Neuronal stem cell (in vitro differentiated cells): ENCODE measurements around the gene GRID1.
A peak's percentile ranks its signal among the peaks of the same experiment; 100 is the strongest.

ENCODE experiments used
- DNase-seq: peaks from one replicate; pipeline ENCODE4 v3.0.0-alpha.2; 2013; ENCODE audit warnings: low spot score
- H2AFZ ChIP-seq: one replicate; pipeline ENCODE4 v1.6.1; 2013; ENCODE audit warnings: mild to moderate bottlenecking, low read length, inconsistent platforms
- H2AK5ac ChIP-seq: 2 replicates; pipeline ENCODE4 v1.6.1; 2013; ENCODE audit warnings: low read depth, mild to moderate bottlenecking, inconsistent platforms, low read length, moderate library complexity, mixed read lengths
- H2BK120ac ChIP-seq: 2 replicates; pipeline ENCODE4 v1.6.1; 2013; ENCODE audit warnings: low read depth, mild to moderate bottlenecking, inconsistent platforms, low read length, moderate library complexity, mixed read lengths
- H2BK12ac ChIP-seq: one replicate; pipeline ENCODE4 v1.6.1; 2013; ENCODE audit warnings: low read length, inconsistent platforms
- H2BK15ac ChIP-seq: 2 replicates; pipeline ENCODE4 v1.6.1; 2013; ENCODE audit warnings: mild to moderate bottlenecking, low read length, inconsistent platforms, mixed read lengths
- H2BK5ac ChIP-seq: one replicate; pipeline ENCODE4 v1.6.1; 2013; ENCODE audit warnings: inconsistent platforms, mild to moderate bottlenecking, low read length, moderate library complexity
- H3K14ac ChIP-seq: one replicate; pipeline ENCODE4 v1.6.1; 2013; ENCODE audit warnings: low read length, inconsistent platforms
- H3K18ac ChIP-seq: 2 replicates; pipeline ENCODE4 v1.6.1; 2013; ENCODE audit warnings: low read length, inconsistent platforms
- H3K23ac ChIP-seq: 2 replicates; pipeline ENCODE4 v1.6.1; 2013; ENCODE audit warnings: low read depth, mild to moderate bottlenecking, mixed read lengths, low read length, inconsistent platforms; ENCODE audit not compliant: poor library complexity
- H3K27ac ChIP-seq: replicated peaks from 3 replicates; pipeline ENCODE4 v1.5.1; 2013; ENCODE audit warnings: low read length, inconsistent platforms
- H3K27me3 ChIP-seq, 3 experiments: 2 replicates each; pipeline ENCODE4 v1.6.1; 2013; ENCODE audit warnings: low read length in 3 of 3, mild to moderate bottlenecking in 2 of 3, inconsistent platforms in 1 of 3, low read depth in 1 of 3, mixed read lengths in 1 of 3, moderate library complexity in 1 of 3; ENCODE audit not compliant: control insufficient read depth in 3 of 3, insufficient read depth in 3 of 3
- H3K36me3 ChIP-seq, 2 donors: replicated peaks in 1 of 2; 2 replicates each; pipeline ENCODE4 v1.6.1; 2013; ENCODE audit warnings: low read length in 2 of 2; ENCODE audit not compliant: control insufficient read depth in 2 of 2, insufficient read depth in 2 of 2
- H3K4ac ChIP-seq: 2 replicates; pipeline ENCODE4 v1.6.1; 2013; ENCODE audit warnings: inconsistent platforms, mild to moderate bottlenecking, low read length, moderate library complexity
- H3K4me1 ChIP-seq, 2 donors: 1 replicate in 1 of 2; 2 replicates in 1 of 2; pipeline ENCODE4 v1.6.1; 2013; ENCODE audit warnings: low read length in 2 of 2, low read depth in 1 of 2; ENCODE audit not compliant: control insufficient read depth in 2 of 2, insufficient read depth in 1 of 2
- H3K4me2 ChIP-seq: one replicate; pipeline ENCODE4 v1.6.1; 2013; ENCODE audit warnings: mild to moderate bottlenecking, low read length, inconsistent platforms; ENCODE audit not compliant: insufficient read depth, poor library complexity, severe bottlenecking
- H3K4me3 ChIP-seq, 2 donors: 2 replicates each; pipeline ENCODE4 v1.5.1; 2013; ENCODE audit warnings: low read length in 2 of 2, mild to moderate bottlenecking in 2 of 2, inconsistent platforms in 1 of 2, moderate library complexity in 1 of 2
- H3K79me1 ChIP-seq: one replicate; pipeline ENCODE4 v1.6.1; 2013; ENCODE audit warnings: low read depth, mild to moderate bottlenecking, inconsistent platforms, low read length, moderate library complexity
- H3K9ac ChIP-seq: one replicate; pipeline ENCODE4 v1.6.1; 2013; ENCODE audit warnings: mild to moderate bottlenecking, low read depth, low read length, inconsistent platforms; ENCODE audit not compliant: poor library complexity
- H3K9me3 ChIP-seq, 2 donors: replicated peaks in 1 of 2; 2 replicates each; pipeline versions ENCODE3 to v1.6.1; 2013; ENCODE audit warnings: low read length in 2 of 2, mild to moderate bottlenecking in 2 of 2, inconsistent platforms in 1 of 2, low read depth in 1 of 2, mixed read lengths in 1 of 2, moderate library complexity in 1 of 2; ENCODE audit not compliant: control insufficient read depth in 2 of 2, insufficient read depth in 1 of 2
- H4K8ac ChIP-seq: one replicate; pipeline ENCODE4 v1.6.1; 2013; ENCODE audit warnings: low read depth, mild to moderate bottlenecking, inconsistent platforms, low read length, moderate library complexity
- H4K91ac ChIP-seq: one replicate; pipeline ENCODE4 v1.6.1; 2013; ENCODE audit warnings: low read length, low read depth, mild to moderate bottlenecking, inconsistent platforms; ENCODE audit not compliant: poor library complexity
- WGBS, 2 donors: extraction: QIAGEN DNeasy Blood & Tissue Kit; methylation state at CpG; one replicate each; pipeline ENCODE4 v1.1.7; 2013; ENCODE audit warnings: missing lambda C conversion rate in 2 of 2, mixed read lengths in 1 of 2; ENCODE audit not compliant: insufficient read length in 2 of 2, insufficient replicate concordance in 1 of 2; ENCODE audit errors: extremely low coverage in 2 of 2; 5-methylcytosine and 5-hydroxymethylcytosine counted together

Gene GRID1

DNA sequence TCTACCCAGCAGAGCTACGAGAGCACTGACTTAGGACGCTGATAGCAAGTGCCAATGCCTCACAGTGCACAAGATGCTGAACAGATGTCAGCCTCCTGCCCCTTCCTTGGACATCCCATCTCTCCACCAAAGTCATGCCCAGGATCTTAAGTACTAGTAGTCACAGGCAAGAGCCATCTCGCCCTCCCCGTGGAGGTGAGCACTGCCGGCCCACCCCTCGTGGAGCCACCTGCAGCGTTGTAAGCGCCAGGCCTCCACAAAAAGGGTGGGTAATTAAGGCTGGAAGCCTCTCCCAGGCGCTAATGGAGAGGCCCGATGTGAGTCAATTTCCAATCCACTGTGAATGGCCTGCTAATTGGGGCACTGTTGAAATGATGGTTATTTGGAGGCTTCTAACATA lies 156.2 kb downstream of the GRID1 start:
- no CpG with 5 or more reads among the region's 10 CpGs for WGBS, 2 donors
- H4K8ac ChIP-seq = no peak overlapping the region
- no peak for DNase-seq

DNA sequence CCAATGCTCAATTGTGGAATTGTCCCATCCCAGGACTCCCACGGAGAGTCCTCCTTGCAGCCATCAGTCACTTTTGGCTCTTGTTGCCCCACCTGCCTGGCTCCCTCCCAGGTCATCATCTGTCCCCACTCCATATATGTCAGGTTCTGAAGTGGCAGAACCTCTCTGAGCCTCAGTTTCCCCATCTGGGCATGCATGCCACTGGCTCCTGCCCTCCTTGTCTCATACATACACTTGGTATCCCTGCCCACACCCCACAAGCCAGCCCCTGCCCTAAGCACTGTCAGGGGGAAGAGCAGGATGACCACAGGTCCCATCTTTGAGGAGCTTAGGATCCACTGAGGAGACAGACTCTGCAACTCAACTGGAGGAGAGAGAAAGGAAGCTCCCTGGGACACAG lies 156.9 kb downstream of the GRID1 start:
- H3K4me1 ChIP-seq = no peaks in the 10 kb centered on the region
- H2BK15ac ChIP-seq = no peak overlapping the region
- H3K4me3 ChIP-seq = no peak overlapping the region
- H2BK5ac ChIP-seq = no peak overlapping the region
- DNase-seq = no peak
- no peaks in the 10 kb centered on the region for H3K9me3 ChIP-seq
- H3K36me3 ChIP-seq = no peaks in the 10 kb centered on the region
- H2AFZ ChIP-seq = no peak overlapping the region
- H3K27ac ChIP-seq = no peak overlapping the region
- H4K8ac ChIP-seq = no peak overlapping the region
- no peak overlapping the region for H4K91ac ChIP-seq
- no peak overlapping the region for H2BK12ac ChIP-seq
- H2AK5ac ChIP-seq = no peak overlapping the region
- no peak overlapping the region for H3K23ac ChIP-seq
- no peak overlapping the region for H3K4ac ChIP-seq
- no peak overlapping the region for H2BK120ac ChIP-seq
- no CpG with 5 or more reads among the region's 1 CpG for WGBS, 2 donors
- H3K79me1 ChIP-seq = no peaks in the 10 kb centered on the region
- H3K9ac ChIP-seq = no peak overlapping the region
- H3K27me3 ChIP-seq = no peaks in the 10 kb centered on the region
- H3K14ac ChIP-seq = no peak overlapping the region
- H3K18ac ChIP-seq = no peak overlapping the region
- no peak overlapping the region for H3K4me2 ChIP-seq

More for the DNA sequence above, 156.2 kb downstream of the GRID1 start:
- Histone ChIP-seq H3K18ac (peak overlapping the region; percentile 1), H3K4me2 (no peak overlapping the region), H3K14ac (no peak overlapping the region), H3K36me3 (no peaks in the 10 kb centered on the region), H3K9me3 (no peaks in the 10 kb centered on the region), H2BK120ac (no peak overlapping the region), H2BK5ac (no peak overlapping the region), H2BK12ac (no peak overlapping the region), H3K79me1 (no peaks in the 10 kb centered on the region), H3K27me3 (no peaks in the 10 kb centered on the region), H2AK5ac (no peak overlapping the region), H4K91ac (no peak overlapping the region), H2AFZ (no peak overlapping the region), H2BK15ac (no peak overlapping the region), H3K4me1 (peaks cover 0 to 1% of the 10 kb centered on the region in 2 donors), H3K9ac (no peak overlapping the region), H3K23ac (no peak overlapping the region), H3K27ac (no peak overlapping the region), H3K4ac (no peak overlapping the region), H3K4me3 (no peak overlapping the region)

DNA sequence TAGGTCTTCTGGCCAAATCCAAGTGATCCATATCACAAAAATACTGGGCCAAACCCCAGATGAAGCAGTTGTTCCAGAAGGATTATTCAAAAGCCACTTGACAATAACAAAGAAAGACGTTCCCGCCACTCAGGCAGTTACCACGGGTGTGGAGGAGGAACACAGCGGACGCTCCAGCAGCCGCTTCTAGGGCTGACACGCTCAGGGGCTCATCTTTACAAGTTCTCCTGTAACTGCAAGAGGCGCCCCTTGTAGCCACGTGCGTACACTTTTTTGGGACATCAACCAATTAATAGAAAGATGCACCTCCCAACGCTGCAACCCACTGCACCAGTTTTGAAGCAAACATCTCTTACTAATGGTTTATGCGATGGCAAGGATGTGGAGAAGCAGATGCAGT lies 159.4 kb downstream of the GRID1 start:
- DNase-seq = no peak
- H2AK5ac ChIP-seq = no peak overlapping the region
- H3K4me1 ChIP-seq = no peaks in the 10 kb centered on the region
- no peak overlapping the region for H4K8ac ChIP-seq
- no peak overlapping the region for H3K9ac ChIP-seq
- H2BK120ac ChIP-seq = no peak overlapping the region
- no CpG with 5 or more reads among the region's 12 CpGs for WGBS, 2 donors
- no peak overlapping the region for H4K91ac ChIP-seq
- no peak overlapping the region for H2BK12ac ChIP-seq
- no peak overlapping the region for H2BK15ac ChIP-seq
- H3K4me2 ChIP-seq = no peak overlapping the region
- H3K18ac ChIP-seq = no peak overlapping the region
- no peak overlapping the region for H3K4ac ChIP-seq
- H3K23ac ChIP-seq = no peak overlapping the region
- no peak overlapping the region for H3K14ac ChIP-seq
- no peak overlapping the region for H2BK5ac ChIP-seq
- H3K79me1 ChIP-seq = no peaks in the 10 kb centered on the region
- H3K36me3 ChIP-seq = no peaks in the 10 kb centered on the region
- no peak overlapping the region for H3K27ac ChIP-seq
- H3K27me3 ChIP-seq = no peaks in the 10 kb centered on the region
- no peaks in the 10 kb centered on the region for H3K9me3 ChIP-seq
- H3K4me3 ChIP-seq = no peak overlapping the region
- no peak overlapping the region for H2AFZ ChIP-seq

DNA sequence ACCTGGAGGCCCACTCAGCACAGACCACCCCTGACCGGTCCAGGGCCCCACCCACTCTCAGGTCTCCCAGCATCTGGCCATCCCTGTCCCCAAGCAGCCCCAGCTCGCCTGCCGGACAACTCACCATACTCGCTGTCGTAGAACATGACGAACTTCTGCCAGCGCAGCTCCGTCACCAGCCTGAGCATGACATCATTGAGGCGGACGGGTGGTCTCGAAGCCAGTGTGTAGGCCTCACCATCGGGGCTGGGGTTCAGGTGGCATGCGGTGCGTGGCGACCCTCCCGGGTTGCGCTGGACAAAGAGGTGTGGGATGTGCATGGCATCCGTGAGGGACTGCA lies 160.4 kb downstream of the GRID1 start:
- Histone ChIP-seq H3K18ac (peak overlapping the region; percentile 12), H3K4ac (no peak overlapping the region), H3K4me2 (no peak overlapping the region), H2BK120ac (no peak overlapping the region), H3K27me3 (no peaks in the 10 kb centered on the region), H3K9ac (no peak overlapping the region), H3K79me1 (no peaks in the 10 kb centered on the region), H4K8ac (no peak overlapping the region), H2BK15ac (peak overlapping the region; percentile 42), H3K4me3 (no peak overlapping the region), H3K9me3 (no peaks in the 10 kb centered on the region), H2AFZ (no peak overlapping the region), H2BK5ac (no peak overlapping the region), H3K4me1 (no peaks in the 10 kb centered on the region), H3K14ac (no peak overlapping the region), H2BK12ac (no peak overlapping the region), H2AK5ac (no peak overlapping the region), H3K23ac (peak overlapping the region; percentile 37), H4K91ac (no peak overlapping the region), H3K36me3 (no peaks in the 10 kb centered on the region), H3K27ac (no peak overlapping the region)
- DNase-seq = no peak
- WGBS, 2 donors = no CpG with 5 or more reads among the region's 18 CpGs
